ENCODE data around the gene MYBL2. TPM values are rescaled to one million over a fixed set of nuclear protein-coding genes. Genes with fewer than 3 reads are reported as not detected.

The MYBL2 gene
- total RNA-seq, 1 experiment from 2014 or later, result 138 TPM

- TF ChIP-seq SIN3A (IDR thresholded peaks at IDR 0.05; ENCODE audit: borderline replicate concordance, insufficient read depth, low read depth, low read length) (no peak), CTCF (IDR thresholded peaks at IDR 0.05) (no peak), REST (IDR thresholded peaks at IDR 0.05; ENCODE audit: insufficient read depth in 1 of 2, low read depth in 2 of 2, low read length in 1 of 2) (no peak), POLR2AphosphoS5 (IDR thresholded peaks at IDR 0.05; ENCODE audit: low read depth, low read length) (no peak), TCF7L2 (IDR thresholded peaks at IDR 0.05; ENCODE audit: low read depth, low read length) (no peak)
- Histone ChIP-seq H3K36me3 (ENCODE audit: control insufficient read depth, insufficient read depth, low read length) (no peaks in the 10 kb centered on the region), H3K27me3 (ENCODE audit: control insufficient read depth, insufficient read depth, low read length) (no peaks in the 10 kb centered on the region), H3K27ac (ENCODE audit: low read length) (no peak overlapping the region), H3K4me3 (ENCODE audit: low read depth in 2 of 2, low read length in 2 of 2) (no peak overlapping the region), H3K9me3 (ENCODE audit: control insufficient read depth, insufficient read depth, low read depth, low read length) (no peaks in the 10 kb centered on the region), H3K4me1 (ENCODE audit: control insufficient read depth, insufficient read depth, low read length) (no peaks in the 10 kb centered on the region)
- intact Hi-C loops (cut with micrococcal nuclease; ENCODE audit: unreplicated experiment) (no loop called here), in situ Hi-C loops (cut with HindIII; ENCODE audit: low pct_unique_long_range_greater_than_20kb, low sequenced_read_pairs) (no loop called here)
- ChIA-PET CTCF (no interaction called here), POLR2A (no interaction called here)
- DNase-seq (ENCODE audit: low read depth, low spot score) (no peak), ATAC-seq (no peak)
- BruUV-seq (replicated peaks), result no TSS peak
Observed at GRCh38 chr20:43636429-43636828, 30.5 kb upstream of the MYBL2 start.

- CTCF ChIA-PET, result interaction anchor here (0.6 kb wide), 1 partner anchor 438 kb away, joined by 7 read pairs; no protein-coding TSS in a partner anchor
- in situ Hi-C loops (cut with HindIII; ENCODE audit: low pct_unique_long_range_greater_than_20kb, low sequenced_read_pairs) (no loop called here), intact Hi-C loops (cut with micrococcal nuclease; ENCODE audit: unreplicated experiment) (no loop called here)
- TF ChIP-seq POLR2AphosphoS5 (IDR thresholded peaks at IDR 0.05; ENCODE audit: low read depth, low read length) (no peak), REST (IDR thresholded peaks at IDR 0.05; ENCODE audit: insufficient read depth in 1 of 2, low read depth in 2 of 2, low read length in 1 of 2) (no peak), TCF7L2 (IDR thresholded peaks at IDR 0.05; ENCODE audit: low read depth, low read length) (no peak), CTCF (IDR thresholded peaks at IDR 0.05) (no peak), SIN3A (IDR thresholded peaks at IDR 0.05; ENCODE audit: borderline replicate concordance, insufficient read depth, low read depth, low read length) (no peak)
- Histone ChIP-seq H3K36me3 (ENCODE audit: control insufficient read depth, insufficient read depth, low read length) (no peaks in the 10 kb centered on the region), H3K27ac (ENCODE audit: low read length) (no peak overlapping the region), H3K4me3 (ENCODE audit: low read depth in 2 of 2, low read length in 2 of 2) (no peak overlapping the region), H3K9me3 (ENCODE audit: control insufficient read depth, insufficient read depth, low read depth, low read length) (no peaks in the 10 kb centered on the region), H3K27me3 (ENCODE audit: control insufficient read depth, insufficient read depth, low read length) (no peaks in the 10 kb centered on the region), H3K4me1 (ENCODE audit: control insufficient read depth, insufficient read depth, low read length) (no peaks in the 10 kb centered on the region)
- ATAC-seq, result no peak; the same call in 1 of the 2 replicates
- BruUV-seq (replicated peaks), result no TSS peak
- no peak for DNase-seq (ENCODE audit: low read depth, low spot score)
- POLR2A ChIA-PET, result no interaction called here
Observed at GRCh38 chr20:43642548-43642947, 24.4 kb upstream of the MYBL2 start.
